ENCODE data around the gene HYDIN. TPM values are rescaled to one million over a fixed set of nuclear protein-coding genes. Genes with fewer than 3 reads are reported as not detected.

Gene HYDIN
- total RNA-seq, 4 donors from 2014 or later: 0.16 to 2.0 (median 1.4) TPM; not detected in 1

DNA sequence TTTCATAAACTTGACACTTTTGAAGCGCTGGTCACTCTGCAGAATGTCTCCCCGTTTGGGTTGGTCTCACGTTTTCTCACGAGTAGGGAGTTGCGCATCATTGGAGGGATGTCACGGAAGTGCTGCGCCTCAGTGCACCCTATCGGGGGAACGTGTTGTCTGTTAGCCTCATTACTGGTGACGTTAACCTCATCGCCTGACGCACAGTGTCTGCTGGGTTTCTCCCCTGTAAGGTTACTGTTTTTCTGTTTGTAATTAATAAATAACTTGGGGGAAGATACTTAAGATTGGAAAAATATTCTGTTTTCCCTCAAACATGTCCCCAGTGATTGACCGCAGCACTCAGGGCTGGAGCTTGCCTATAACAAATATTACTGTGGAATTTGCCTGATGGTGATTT lies 456.3 kb downstream of the HYDIN start:
- no peaks in the 10 kb centered on the region for H3K4me1 ChIP-seq
- H3K27me3 ChIP-seq: no peaks in the 10 kb centered on the region
- no peaks in the 10 kb centered on the region for H3K9me3 ChIP-seq
- peaks cover 0 to 7% (median 3%) of the 10 kb centered on the region in 4 donors for H3K36me3 ChIP-seq
- no peak for DNase-seq
- WGBS, 2 donors (ENCODE audit: low coverage in 1 of 2): 93 to 100% methylated on average over 5 to 13 of the region's 13 CpGs
- intact Hi-C loops (cut with DNase I; ENCODE audit: low total_unique reads) (no loop called here), in situ Hi-C loops (cut with MboI; ENCODE audit: low pct_ligation_motif_present in 1 of 4, low pct_unique_long_range_greater_than_20kb in 1 of 4, low sequenced_read_pairs in 3 of 4) (loop anchor here in 2 of 4 donors (10.0 to 25.0 kb wide), 2 partner anchors 99 to 237 kb away; no protein-coding TSS in a partner anchor)
- TF ChIP-seq POLR2AphosphoS5 (IDR thresholded peaks at IDR 0.05): no peak
- no peak for TF ChIP-seq CTCF (IDR thresholded peaks at IDR 0.05)
- no peak for TF ChIP-seq EP300 (IDR thresholded peaks at IDR 0.05; ENCODE audit: low read depth)
- no peak for TF ChIP-seq POLR2A (IDR thresholded peaks at IDR 0.05)
- H3K4me3 ChIP-seq: no peak overlapping the region
- no peak overlapping the region for H3K27ac ChIP-seq

DNA sequence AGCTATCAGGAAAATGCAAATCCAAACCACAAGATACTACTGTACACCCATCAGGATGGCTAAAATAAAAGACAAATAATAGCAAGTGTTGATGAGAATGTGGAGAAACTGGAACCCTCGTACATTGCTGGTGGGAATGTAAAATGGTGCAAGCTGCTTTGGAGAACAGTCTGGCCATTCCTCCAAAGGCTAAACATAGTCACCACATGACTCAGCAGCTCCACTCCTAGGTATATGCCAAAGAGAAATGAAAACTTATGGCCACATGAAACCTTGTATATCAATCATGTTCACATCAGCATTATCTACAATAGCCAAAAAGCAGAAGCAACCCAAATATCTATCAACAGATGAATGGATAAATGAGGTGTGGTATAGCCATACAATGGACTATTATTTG lies 458.0 kb downstream of the HYDIN start:
- Histone ChIP-seq H3K27me3 (no peaks in the 10 kb centered on the region), H3K36me3 (peaks cover 0 to 7% (median 3%) of the 10 kb centered on the region in 4 donors), H3K4me1 (no peaks in the 10 kb centered on the region), H3K4me3 (no peak overlapping the region), H3K9me3 (no peaks in the 10 kb centered on the region), H3K27ac (no peak overlapping the region)
- no peak for TF ChIP-seq POLR2AphosphoS5 (IDR thresholded peaks at IDR 0.05)
- TF ChIP-seq POLR2A (IDR thresholded peaks at IDR 0.05): no peak
- TF ChIP-seq CTCF (IDR thresholded peaks at IDR 0.05): no peak
- TF ChIP-seq EP300 (IDR thresholded peaks at IDR 0.05; ENCODE audit: low read depth): no peak
- 83 to 90% methylated on average over 1 of the region's 1 CpG for WGBS, 2 donors (ENCODE audit: low coverage in 1 of 2)
- intact Hi-C loops (cut with DNase I; ENCODE audit: low total_unique reads): no loop called here
- no peak for DNase-seq
- in situ Hi-C loops (cut with MboI; ENCODE audit: low pct_ligation_motif_present in 1 of 4, low pct_unique_long_range_greater_than_20kb in 1 of 4, low sequenced_read_pairs in 3 of 4): loop anchor here in 2 of 4 donors (10.0 to 25.0 kb wide), 2 partner anchors 98 to 235 kb away; no protein-coding TSS in a partner anchor

- Histone ChIP-seq H3K36me3 (peaks cover 0 to 12% (median 3%) of the 10 kb centered on the region in 4 donors), H3K27ac (no peak overlapping the region), H3K9me3 (no peaks in the 10 kb centered on the region), H3K27me3 (no peaks in the 10 kb centered on the region), H3K4me1 (no peaks in the 10 kb centered on the region), H3K4me3 (no peak overlapping the region)
- DNase-seq: peak; percentile 62
- TF ChIP-seq POLR2AphosphoS5 (IDR thresholded peaks at IDR 0.05) (no peak), CTCF (IDR thresholded peaks at IDR 0.05) (peak; percentile 90 to 98 (median 94)), EP300 (IDR thresholded peaks at IDR 0.05; ENCODE audit: low read depth) (no peak), POLR2A (IDR thresholded peaks at IDR 0.05) (no peak)
- WGBS, 2 donors (ENCODE audit: low coverage in 1 of 2): 51 to 58% methylated on average over 3 to 15 of the region's 15 CpGs
- intact Hi-C loops (cut with DNase I; ENCODE audit: low total_unique reads) (no loop called here), in situ Hi-C loops (cut with MboI; ENCODE audit: low pct_ligation_motif_present in 1 of 4, low pct_unique_long_range_greater_than_20kb in 1 of 4, low sequenced_read_pairs in 3 of 4) (loop anchor here in 2 of 4 donors (10.0 to 25.0 kb wide), 2 partner anchors 96 to 234 kb away; no protein-coding TSS in a partner anchor)
Measured at GRCh38 chr16:70770626-70771552, 459.6 kb downstream of the HYDIN start.

DNA sequence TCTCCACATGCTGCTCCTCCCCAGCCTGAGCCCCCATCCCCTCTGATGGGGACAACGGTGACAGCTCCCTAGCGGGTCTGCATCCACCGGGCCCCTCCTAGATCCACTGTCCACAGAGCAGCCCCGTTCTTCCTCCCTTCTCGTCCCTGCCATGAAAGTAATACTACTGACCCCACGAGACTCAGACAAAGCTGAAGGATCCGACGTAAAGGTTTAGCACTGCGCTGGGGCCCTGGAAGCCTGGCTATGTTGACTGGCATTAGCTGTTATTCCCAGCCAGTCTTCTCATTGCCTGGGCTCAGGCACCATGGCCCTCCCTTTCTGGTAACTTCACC lies 460.3 kb downstream of the HYDIN start:
- Histone ChIP-seq H3K4me1 (no peaks in the 10 kb centered on the region), H3K27ac (no peak overlapping the region), H3K27me3 (no peaks in the 10 kb centered on the region), H3K36me3 (peaks cover 0 to 12% (median 1%) of the 10 kb centered on the region in 4 donors), H3K9me3 (no peaks in the 10 kb centered on the region), H3K4me3 (no peak overlapping the region)
- intact Hi-C loops (cut with DNase I; ENCODE audit: low total_unique reads): no loop called here
- 94 to 100% methylated on average over 1 to 9 of the region's 9 CpGs for WGBS, 2 donors (ENCODE audit: low coverage in 1 of 2)
- in situ Hi-C loops (cut with MboI; ENCODE audit: low pct_ligation_motif_present in 1 of 4, low pct_unique_long_range_greater_than_20kb in 1 of 4, low sequenced_read_pairs in 3 of 4): loop anchor here in 2 of 4 donors (10.0 to 25.0 kb wide), 2 partner anchors 95 to 233 kb away; no protein-coding TSS in a partner anchor
- TF ChIP-seq POLR2A (IDR thresholded peaks at IDR 0.05) (no peak), POLR2AphosphoS5 (IDR thresholded peaks at IDR 0.05) (no peak), CTCF (IDR thresholded peaks at IDR 0.05) (no peak), EP300 (IDR thresholded peaks at IDR 0.05; ENCODE audit: low read depth) (no peak)
- DNase-seq: no peak
